K562 (cell line): ENCODE results near the gene AMT. TPM values are rescaled to one million over a fixed set of nuclear protein-coding genes. Genes with fewer than 3 reads are reported as not detected.

Source experiments
- ATAC-seq: fragments of 200-7000 bp; cut with Tn5 transposase; 3 replicates; pipeline ENCODE4 v1.9.1; 2020; ENCODE audit warnings: moderate library complexity
- BruUV-seq: library from RNA; stranded (reverse); fragments of 400-500 nt; replicated peaks from 2 replicates; lab custom pipeline; 2021; lab: Mats Ljungman, UMichigan
- CTCF ChIA-PET: fragments of 300-600 bp; formaldehyde crosslinking; extraction: SDS; loops from one replicate; lab custom pipeline; 2021; ENCODE audit warnings: low intra/inter-chr PET ratio; lab: Yijun Ruan, JAX
- POLR2A ChIA-PET: fragments of 300-600, 350-650 bp; sonication (Branson Sonifier 250); formaldehyde crosslinking; extraction: SDS; loops from one replicate; lab custom pipeline; 2021; ENCODE audit warnings: antibody characterized with exemption, inconsistent platforms; lab: Yijun Ruan, JAX
- DNase-seq, 4 experiments: peaks; one replicate each; pipeline versions ENCODE4 v3.0.0 to v3.0.0-alpha.2; 2011 to 2018; ENCODE audit warnings: low spot score in 3 of 4, mixed read lengths in 3 of 4; ENCODE audit errors: extremely low read depth in 1 of 4
- FAIRE-seq: peaks from 2 replicates; lab custom pipeline; 2011; peaks lifted over from hg19 to GRCh38; lab: Jason Lieb, UNC
- H2AFZ ChIP-seq: 2 replicates; pipeline ENCODE4 v1.6.0; 2011; ENCODE audit warnings: low read depth, low read length, control low read depth, inconsistent platforms
- H3K27ac ChIP-seq: fragments of 200-600 bp; 3 replicates; pipeline ENCODE4 v1.8.0; 2011; ENCODE audit warnings: low read depth, mild to moderate bottlenecking, control low read depth, inconsistent platforms, low read length, moderate library complexity, mixed read lengths; ENCODE audit errors: extremely low read depth
- H3K27me3 ChIP-seq, 2 experiments: fragments of 300-600 bp in 1 of 2; 2 replicates in 1 of 2; 3 replicates in 1 of 2; pipeline versions ENCODE4 v1.6.0 to v1.8.0; 2011; ENCODE audit warnings: inconsistent platforms in 2 of 2, low read length in 2 of 2, mild to moderate bottlenecking in 1 of 2, mixed read lengths in 1 of 2, moderate library complexity in 1 of 2; ENCODE audit not compliant: control insufficient read depth in 2 of 2, insufficient read depth in 2 of 2
- H3K36me3 ChIP-seq: fragments of 300-600 bp; 3 replicates; pipeline ENCODE4 v1.8.0; 2011; ENCODE audit warnings: mild to moderate bottlenecking, low read length, inconsistent platforms; ENCODE audit not compliant: control insufficient read depth, insufficient read depth
- H3K4me1 ChIP-seq, 2 experiments: fragments of 200-600 bp in 1 of 2; replicated peaks in 1 of 2; 2 replicates in 1 of 2; 3 replicates in 1 of 2; pipeline versions ENCODE4 v1.5.1 to v1.8.0; 2011; ENCODE audit warnings: inconsistent platforms in 2 of 2, low read length in 2 of 2, mild to moderate bottlenecking in 1 of 2, mixed read lengths in 1 of 2, moderate library complexity in 1 of 2; ENCODE audit not compliant: control insufficient read depth in 2 of 2, insufficient read depth in 2 of 2
- H3K4me2 ChIP-seq: 2 replicates; pipeline ENCODE4 v1.6.1; 2011; ENCODE audit warnings: low read length, control low read depth, inconsistent platforms, mixed read lengths; ENCODE audit not compliant: insufficient read depth
- H3K4me3 ChIP-seq: fragments of 200-600 bp; sonication (generic), shearing (Covaris generic); 2 replicates; pipeline ENCODE4 v1.5.1; 2016; ENCODE audit warnings: control low read depth, inconsistent platforms
- H3K79me2 ChIP-seq: fragments of 200-600 bp; 3 replicates; pipeline ENCODE4 v1.8.0; 2011; ENCODE audit warnings: low read length, inconsistent platforms; ENCODE audit not compliant: control insufficient read depth, insufficient read depth
- H3K9ac ChIP-seq, 2 experiments: 2 replicates each; pipeline versions ENCODE4 v1.6.0 to v1.6.1; 2011; ENCODE audit warnings: low read depth in 2 of 2, low read length in 2 of 2, control low read depth in 1 of 2, inconsistent platforms in 1 of 2, mild to moderate bottlenecking in 1 of 2, mixed read lengths in 1 of 2; ENCODE audit not compliant: insufficient read depth in 1 of 2
- H3K9me1 ChIP-seq: one replicate; pipeline ENCODE4 v1.6.0; 2011; ENCODE audit warnings: inconsistent platforms, mild to moderate bottlenecking, low read length, moderate library complexity; ENCODE audit not compliant: control insufficient read depth, insufficient read depth
- H3K9me3 ChIP-seq: replicated peaks from 2 replicates; pipeline ENCODE4 v1.5.1; 2011; ENCODE audit warnings: low read depth, low read length, inconsistent platforms; ENCODE audit not compliant: control insufficient read depth, insufficient read depth
- H4K20me1 ChIP-seq: replicated peaks from 2 replicates; pipeline ENCODE4 v1.6.1; 2011; ENCODE audit warnings: low read length, inconsistent platforms, mixed read lengths; ENCODE audit not compliant: control insufficient read depth, insufficient read depth
- CTCF ChIP-seq, 3 experiments: IDR thresholded peaks in 2 of 3; conservative IDR thresholded peaks in 1 of 3; 2 replicates each; pipeline ENCODE4 v1.5.1; 2011 to 2012; ENCODE audit warnings: low read length in 3 of 3, mild to moderate bottlenecking in 3 of 3, control low read depth in 2 of 3, improper control_type of control experiment in 1 of 3, inconsistent platforms in 1 of 3, low read depth in 1 of 3, mixed read lengths in 1 of 3, moderate library complexity in 1 of 3; ENCODE audit not compliant: insufficient read depth in 2 of 3
- ZNF3 ChIP-seq: fragments of 250-450 bp; sonication (Bioruptor Pico); IDR thresholded peaks from 2 replicates; pipeline ENCODE4 v1.5.0; 2021; ENCODE audit warnings: mild to moderate bottlenecking, moderate library complexity
- ZNF512 ChIP-seq: IDR thresholded peaks from 2 replicates; pipeline ENCODE4 v1.6.1; 2016; ENCODE audit warnings: missing genetic modification characterization, missing compliant biosample characterization
- WGBS: fragments of 100-300 bp; shearing (Covaris generic); methylation state at CpG from one replicate; pipeline ENCODE4 v1.1.6; 2016; ENCODE audit warnings: low coverage, mixed read lengths; ENCODE audit not compliant: insufficient coverage; ENCODE audit errors: missing lambda C conversion rate; 5-methylcytosine and 5-hydroxymethylcytosine counted together
- in situ Hi-C: fragments of 300-500 bp; cut with MboI; formaldehyde crosslinking; loops from 4 replicates; pipeline ENCODE4 v1.15.0; 2018; ENCODE audit warnings: inconsistent platforms, mixed read lengths
- intact Hi-C: fragments of 100-400 bp; cut with micrococcal nuclease; formaldehyde crosslinking; loops from 2 replicates; pipeline ENCODE4 v1.14.2; 2022
- polyA plus RNA-seq, 8 experiments: library from polyadenylated mRNA; depleted of rRNA in 4 of 8; stranded (reverse) in 5 of 8; unstranded in 3 of 8; fragments of >200 nt; fragmentation: Nextera tagmentation in 2 of 8; fragmentation: Illumina TruSeq in 1 of 8; extraction: Ambion mirVana in 2 of 8; extraction: Trizol in 1 of 8; gene quantifications; 2 replicates each; pipeline versions ENCODE4 v1.2.1 to v1.2.3, GENCODE V29; 2011 to 2014; ENCODE audit warnings: inconsistent platforms in 1 of 8, missing spikeins in 1 of 8
- total RNA-seq, 7 experiments: library from RNA; depleted of rRNA in 6 of 7; stranded (reverse); fragments of >200 nt in 6 of 7; fragmentation: Illumina TruSeq in 2 of 7; extraction: Trizol in 2 of 7; gene quantifications; 2 replicates each; pipeline versions ENCODE4 v1.2.1 to v1.2.3, GENCODE V29; 2011 to 2021; ENCODE audit warnings: low replicate concordance in 1 of 7

The AMT gene
- total and polyA plus RNA-seq, 9 of the 15 experiments (the other 6 are each of a cell fraction or from before 2014, with no cell fraction given), result 0.14 to 2.1 (median 0.52) TPM

GRCh38 chr3:49454458-49454857, 32.2 kb upstream of the AMT start (continued):
- TF ChIP-seq CTCF (IDR thresholded peaks at IDR 0.05 in 2 of 3, conservative IDR thresholded peaks at IDR 0.05 in 1 of 3; ENCODE audit: insufficient read depth in 2 of 3, low read depth in 1 of 3, low read length in 3 of 3), result peak; percentile 52 to 71 (median 57); a peak in 5 of 6 replicates

- no peak for DNase-seq
- H2AFZ ChIP-seq, result no peak overlapping the region
- no peak overlapping the region for H3K9ac ChIP-seq
- WGBS, result 42% methylated on average over 2 of the region's 4 CpGs
- POLR2A ChIA-PET, result no interaction called here
- H3K4me3 ChIP-seq, result no peak overlapping the region
- intact Hi-C loops, result loop anchor here (1.0 kb wide), 2 partner anchors 86 to 218 kb away; no protein-coding TSS in a partner anchor
- TF ChIP-seq ZNF3 (CRISPR knock-in tag), result no peak
- TF ChIP-seq ZNF512, result peak; percentile 53; the same call in 1 of the 2 replicates
- H3K9me3 ChIP-seq, result no peaks in the 10 kb centered on the region
- no peak overlapping the region for H3K4me2 ChIP-seq
- H3K79me2 ChIP-seq, result no peaks in the 10 kb centered on the region
- no peak for ATAC-seq
- FAIRE-seq, result no peak
- H3K27me3 ChIP-seq, result no peaks in the 10 kb centered on the region
- in situ Hi-C loops, result no loop called here
- H3K4me1 ChIP-seq, result peaks cover 0 to 2% of the 10 kb centered on the region in 2 experiments; a peak in 3 of 5 replicates
- no peaks in the 10 kb centered on the region for H3K36me3 ChIP-seq
- no TSS peak for BruUV-seq
- H3K9me1 ChIP-seq, result no peaks in the 10 kb centered on the region
- no peaks in the 10 kb centered on the region for H4K20me1 ChIP-seq
- CTCF ChIA-PET, result no interaction called here
- H3K27ac ChIP-seq, result no peak overlapping the region
Measured at GRCh38 chr3:49453621-49454020, 31.3 kb upstream of the AMT start.
